GM23338 (cell line): ENCODE results near the gene MTHFSD. TPM values are rescaled to one million over a fixed set of nuclear protein-coding genes. Genes with fewer than 3 reads are reported as not detected.

ENCODE experiments used
- ATAC-seq: fragments of 200-7000 bp; cut with Tn5 transposase; 3 replicates; pipeline ENCODE4 v1.9.1; 2020
- DNase-seq: peaks from one replicate; pipeline ENCODE4 v3.0.0-alpha.2; 2015; ENCODE audit warnings: low spot score
- H2AFZ ChIP-seq: fragments of 200-600 bp; sonication (generic); 2 replicates; pipeline ENCODE4 v1.8.0; 2016; ENCODE audit warnings: antibody characterized with exemption, mild to moderate bottlenecking, moderate library complexity
- H3F3A ChIP-seq: fragments of 200-600 bp; sonication (generic); replicated peaks from 2 replicates; pipeline ENCODE4 v1.8.0; 2017; ENCODE audit warnings: antibody characterized with exemption, mixed run types, low read depth
- H3K27ac ChIP-seq: fragments of 200-600 bp; sonication (generic); 2 replicates; pipeline ENCODE4 v1.6.1; 2016; ENCODE audit warnings: low read depth
- H3K27me3 ChIP-seq: fragments of 200-600 bp; sonication (generic); 2 replicates; pipeline ENCODE4 v1.8.0; 2016; ENCODE audit warnings: mild to moderate bottlenecking, mixed run types, moderate library complexity; ENCODE audit not compliant: insufficient read depth
- H3K36me3 ChIP-seq: fragments of 200-600 bp; sonication (generic); 2 replicates; pipeline ENCODE4 v1.8.0; 2016; ENCODE audit warnings: mild to moderate bottlenecking; ENCODE audit not compliant: insufficient read depth
- H3K4me1 ChIP-seq: fragments of 200-600 bp; sonication (generic); 2 replicates; pipeline ENCODE4 v1.8.0; 2016; ENCODE audit warnings: mild to moderate bottlenecking, moderate library complexity; ENCODE audit not compliant: insufficient read depth
- H3K4me2 ChIP-seq: fragments of 200-600 bp; sonication (generic); 2 replicates; pipeline ENCODE4 v1.7.1; 2017; ENCODE audit warnings: mixed run types
- H3K4me3 ChIP-seq: fragments of 200-600 bp; sonication (generic); 2 replicates; pipeline ENCODE4 v1.6.1; 2016; ENCODE audit warnings: mixed run types
- H3K79me2 ChIP-seq: fragments of 200-600 bp; sonication (generic); replicated peaks from 2 replicates; pipeline ENCODE4 v1.8.0; 2017; ENCODE audit warnings: mild to moderate bottlenecking; ENCODE audit not compliant: insufficient read depth
- H3K9me2 ChIP-seq: fragments of 200-600 bp; sonication (generic); 2 replicates; pipeline ENCODE4 v1.8.0; 2017; ENCODE audit not compliant: insufficient read depth
- H4K20me1 ChIP-seq: fragments of 200-600 bp; sonication (generic); replicated peaks from 2 replicates; pipeline ENCODE4 v1.8.0; 2017; ENCODE audit warnings: mild to moderate bottlenecking; ENCODE audit not compliant: insufficient read depth
- H3K27ac Mint-ChIP-seq: 2 replicates; pipeline ENCODE4 v1.8.0; 2020; ENCODE audit warnings: inconsistent platforms, mild to moderate bottlenecking, moderate library complexity, mixed read lengths
- H3K27me3 Mint-ChIP-seq: 3 replicates; pipeline ENCODE4 v1.8.0; 2022; ENCODE audit warnings: low read depth, mild to moderate bottlenecking, moderate library complexity, mixed read lengths, inconsistent platforms; ENCODE audit not compliant: insufficient read depth, poor library complexity
- H3K36me3 Mint-ChIP-seq: 3 replicates; pipeline ENCODE4 v1.8.0; 2021; ENCODE audit warnings: low read depth, mild to moderate bottlenecking, inconsistent platforms, moderate library complexity, mixed read lengths
- H3K4me1 Mint-ChIP-seq: 3 replicates; pipeline ENCODE4 v1.8.0; 2020; ENCODE audit warnings: mild to moderate bottlenecking, inconsistent platforms, mixed read lengths
- H3K4me3 Mint-ChIP-seq: 3 replicates; pipeline ENCODE4 v1.8.0; 2021; ENCODE audit warnings: moderate library complexity, mild to moderate bottlenecking, inconsistent platforms, mixed read lengths
- H3K9me3 Mint-ChIP-seq: 3 replicates; pipeline ENCODE4 v1.8.0; 2020; ENCODE audit warnings: moderate library complexity, mild to moderate bottlenecking, inconsistent platforms, mixed read lengths
- CREB1 ChIP-seq: fragments of 250-450 bp; sonication (Bioruptor Pico); IDR thresholded peaks from 2 replicates; pipeline ENCODE4 v1.5.0; 2020; ENCODE audit warnings: low read depth, mild to moderate bottlenecking, moderate library complexity
- ETS1 ChIP-seq: IDR thresholded peaks from 2 replicates; pipeline ENCODE4 v1.6.1; 2016; ENCODE audit warnings: antibody characterized with exemption
- EZH2 ChIP-seq: fragments of 200-600 bp; sonication (generic); IDR thresholded peaks from one replicate; pipeline ENCODE4 v1.8.0; 2017; ENCODE audit warnings: antibody characterized with exemption, mild to moderate bottlenecking, low read depth; ENCODE audit not compliant: unreplicated experiment
- EZH2phosphoT487 ChIP-seq: fragments of 200-600 bp; sonication (generic); IDR thresholded peaks from one replicate; pipeline ENCODE4 v1.8.1; 2018; ENCODE audit warnings: antibody characterized with exemption; ENCODE audit not compliant: unreplicated experiment
- JUNB ChIP-seq: IDR thresholded peaks from one replicate; pipeline ENCODE4 v1.6.1; 2016; ENCODE audit warnings: antibody characterized with exemption; ENCODE audit not compliant: unreplicated experiment
- NANOG ChIP-seq: IDR thresholded peaks from 2 replicates; pipeline ENCODE4 v1.6.1; 2016; ENCODE audit warnings: antibody characterized with exemption, borderline replicate concordance
- POLR2AphosphoS5 ChIP-seq: IDR thresholded peaks from 2 replicates; pipeline ENCODE4 v1.6.1; 2016; ENCODE audit warnings: antibody characterized with exemption, low read depth
- STAT1 ChIP-seq: IDR thresholded peaks from one replicate; pipeline ENCODE4 v1.6.1; 2016; ENCODE audit warnings: antibody characterized with exemption; ENCODE audit not compliant: unreplicated experiment
- ZNF114 ChIP-seq: fragments of 250-450 bp; sonication (Bioruptor Pico); IDR thresholded peaks from 2 replicates; pipeline ENCODE4 v1.5.0; 2020; ENCODE audit warnings: mild to moderate bottlenecking, moderate library complexity
- ZNF331 ChIP-seq: fragments of 250-450 bp; sonication (Bioruptor Pico); IDR thresholded peaks from 2 replicates; pipeline ENCODE4 v1.5.0; 2020; ENCODE audit warnings: low read depth, mild to moderate bottlenecking, moderate library complexity
- ZNF462 ChIP-seq: fragments of 250-450 bp; sonication (Bioruptor Pico); IDR thresholded peaks from 2 replicates; pipeline ENCODE4 v1.5.0; 2020; ENCODE audit warnings: mild to moderate bottlenecking, moderate library complexity
- polyA plus RNA-seq: library from polyadenylated mRNA; unstranded; fragments of >200 nt; fragmentation: Nextera tagmentation; extraction: Ambion mirVana; gene quantifications from 2 replicates; pipeline ENCODE4 v1.2.1, GENCODE V29; 2016
- total RNA-seq: library from RNA; depleted of rRNA; stranded (reverse); fragments of >200 nt; shearing (Covaris generic); gene quantifications from 2 replicates; pipeline ENCODE4 v1.2.3, GENCODE V29; 2014
- TF ChIP-seq, protein P1 (sequence below), 2 experiments: fragments of 200-600 bp in 1 of 2; sonication (generic) in 1 of 2; conservative IDR thresholded peaks; 2 replicates each; pipeline versions ENCODE4 v1.5.1 to v1.6.1; 2016 to 2017; ENCODE audit warnings: antibody characterized with exemption in 2 of 2, low read depth in 2 of 2, mild to moderate bottlenecking in 2 of 2, moderate library complexity in 1 of 2
- TF ChIP-seq, protein P2 (sequence below): IDR thresholded peaks from one replicate; pipeline ENCODE4 v1.6.1; 2018; ENCODE audit warnings: antibody characterized with exemption; ENCODE audit not compliant: unreplicated experiment

Gene MTHFSD
- total and polyA plus RNA-seq, 2 experiments from 2014 or later, result 7.2 to 8.1 TPM

DNA sequence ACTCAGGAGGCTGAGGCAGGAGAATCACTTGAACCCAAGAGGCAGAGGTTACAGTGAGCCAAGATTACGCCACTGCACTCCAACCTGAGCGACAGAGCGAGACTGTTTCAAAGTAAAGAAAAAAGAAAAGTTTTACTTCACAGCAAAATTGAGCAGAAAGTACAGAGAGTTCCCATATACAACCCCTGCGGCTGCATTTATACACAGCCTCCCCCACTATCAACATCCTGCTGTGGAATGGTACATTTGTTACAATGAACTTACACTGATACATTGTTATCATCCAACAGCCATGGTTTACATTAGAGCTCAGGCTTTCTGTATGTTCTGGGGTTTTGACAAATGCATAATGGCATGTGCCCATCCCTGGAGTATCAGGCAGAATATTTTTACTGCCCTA is 2.6 kb upstream of the MTHFSD start:
- no peaks in the 10 kb centered on the region for H4K20me1 ChIP-seq
- no peaks in the 10 kb centered on the region for H3K4me1 ChIP-seq
- no peak for DNase-seq
- no peak overlapping the region for H3K4me2 ChIP-seq
- peaks cover 3% of the 10 kb centered on the region for H3K27me3 ChIP-seq
- no peak overlapping the region for H3K27ac ChIP-seq
- H2AFZ ChIP-seq, result no peak overlapping the region
- H3K36me3 ChIP-seq, result no peaks in the 10 kb centered on the region
- no peak overlapping the region for H3K4me3 ChIP-seq
- H3K36me3 Mint-ChIP-seq, result peaks cover 6% of the 10 kb centered on the region; the same call in 2 of the 3 replicates
- no peaks in the 10 kb centered on the region for H3F3A ChIP-seq
- H3K27me3 Mint-ChIP-seq, result peaks cover 20% of the 10 kb centered on the region
- H3K27ac Mint-ChIP-seq, result no peak overlapping the region
- H3K79me2 ChIP-seq, result no peaks in the 10 kb centered on the region
- peaks cover 2% of the 10 kb centered on the region; the same call in 1 of the 2 replicates for H3K9me2 ChIP-seq
- H3K4me1 Mint-ChIP-seq, result peaks cover 6% of the 10 kb centered on the region
- ATAC-seq, result no peak
- peaks cover 5% of the 10 kb centered on the region; the same call in 1 of the 3 replicates for H3K9me3 Mint-ChIP-seq
- H3K4me3 Mint-ChIP-seq, result no peak overlapping the region
- TF ChIP-seq EZH2phosphoT487 (no peak), ZNF114 (CRISPR knock-in tag) (no peak), EZH2 (no peak), JUNB (no peak), POLR2AphosphoS5 (no peak), STAT1 (no peak), ZNF462 (CRISPR knock-in tag) (no peak), ETS1 (no peak), CREB1 (CRISPR knock-in tag) (no peak), NANOG (no peak), ZNF331 (CRISPR knock-in tag) (no peak)
- TF ChIP-seq, protein P1, sequence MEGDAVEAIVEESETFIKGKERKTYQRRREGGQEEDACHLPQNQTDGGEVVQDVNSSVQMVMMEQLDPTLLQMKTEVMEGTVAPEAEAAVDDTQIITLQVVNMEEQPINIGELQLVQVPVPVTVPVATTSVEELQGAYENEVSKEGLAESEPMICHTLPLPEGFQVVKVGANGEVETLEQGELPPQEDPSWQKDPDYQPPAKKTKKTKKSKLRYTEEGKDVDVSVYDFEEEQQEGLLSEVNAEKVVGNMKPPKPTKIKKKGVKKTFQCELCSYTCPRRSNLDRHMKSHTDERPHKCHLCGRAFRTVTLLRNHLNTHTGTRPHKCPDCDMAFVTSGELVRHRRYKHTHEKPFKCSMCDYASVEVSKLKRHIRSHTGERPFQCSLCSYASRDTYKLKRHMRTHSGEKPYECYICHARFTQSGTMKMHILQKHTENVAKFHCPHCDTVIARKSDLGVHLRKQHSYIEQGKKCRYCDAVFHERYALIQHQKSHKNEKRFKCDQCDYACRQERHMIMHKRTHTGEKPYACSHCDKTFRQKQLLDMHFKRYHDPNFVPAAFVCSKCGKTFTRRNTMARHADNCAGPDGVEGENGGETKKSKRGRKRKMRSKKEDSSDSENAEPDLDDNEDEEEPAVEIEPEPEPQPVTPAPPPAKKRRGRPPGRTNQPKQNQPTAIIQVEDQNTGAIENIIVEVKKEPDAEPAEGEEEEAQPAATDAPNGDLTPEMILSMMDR (conservative IDR thresholded peaks at IDR 0.05; ENCODE audit: low read depth in 2 of 2), result no peak
- TF ChIP-seq, protein P2, sequence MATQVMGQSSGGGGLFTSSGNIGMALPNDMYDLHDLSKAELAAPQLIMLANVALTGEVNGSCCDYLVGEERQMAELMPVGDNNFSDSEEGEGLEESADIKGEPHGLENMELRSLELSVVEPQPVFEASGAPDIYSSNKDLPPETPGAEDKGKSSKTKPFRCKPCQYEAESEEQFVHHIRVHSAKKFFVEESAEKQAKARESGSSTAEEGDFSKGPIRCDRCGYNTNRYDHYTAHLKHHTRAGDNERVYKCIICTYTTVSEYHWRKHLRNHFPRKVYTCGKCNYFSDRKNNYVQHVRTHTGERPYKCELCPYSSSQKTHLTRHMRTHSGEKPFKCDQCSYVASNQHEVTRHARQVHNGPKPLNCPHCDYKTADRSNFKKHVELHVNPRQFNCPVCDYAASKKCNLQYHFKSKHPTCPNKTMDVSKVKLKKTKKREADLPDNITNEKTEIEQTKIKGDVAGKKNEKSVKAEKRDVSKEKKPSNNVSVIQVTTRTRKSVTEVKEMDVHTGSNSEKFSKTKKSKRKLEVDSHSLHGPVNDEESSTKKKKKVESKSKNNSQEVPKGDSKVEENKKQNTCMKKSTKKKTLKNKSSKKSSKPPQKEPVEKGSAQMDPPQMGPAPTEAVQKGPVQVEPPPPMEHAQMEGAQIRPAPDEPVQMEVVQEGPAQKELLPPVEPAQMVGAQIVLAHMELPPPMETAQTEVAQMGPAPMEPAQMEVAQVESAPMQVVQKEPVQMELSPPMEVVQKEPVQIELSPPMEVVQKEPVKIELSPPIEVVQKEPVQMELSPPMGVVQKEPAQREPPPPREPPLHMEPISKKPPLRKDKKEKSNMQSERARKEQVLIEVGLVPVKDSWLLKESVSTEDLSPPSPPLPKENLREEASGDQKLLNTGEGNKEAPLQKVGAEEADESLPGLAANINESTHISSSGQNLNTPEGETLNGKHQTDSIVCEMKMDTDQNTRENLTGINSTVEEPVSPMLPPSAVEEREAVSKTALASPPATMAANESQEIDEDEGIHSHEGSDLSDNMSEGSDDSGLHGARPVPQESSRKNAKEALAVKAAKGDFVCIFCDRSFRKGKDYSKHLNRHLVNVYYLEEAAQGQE, result no peak
